Bronchial epithelial cell (primary cell): ENCODE measurements around the gene TJP2. TPM values are rescaled to one million over a fixed set of nuclear protein-coding genes. Genes with fewer than 3 reads are reported as not detected.

Source experiments
- DNase-seq: peaks from one replicate; pipeline ENCODE4 v3.0.0-alpha.2; 2010; ENCODE audit warnings: low read depth
- FAIRE-seq: peaks from 2 replicates; lab custom pipeline; 2011; peaks lifted over from hg19 to GRCh38; lab: Jason Lieb, UNC
- H3K27me3 ChIP-seq: 2 replicates; pipeline ENCODE4 v1.5.1; 2011; ENCODE audit warnings: low read length; ENCODE audit not compliant: control insufficient read depth, insufficient read depth
- H3K36me3 ChIP-seq: 2 replicates; pipeline ENCODE4 v1.5.1; 2011; ENCODE audit warnings: low read length; ENCODE audit not compliant: control insufficient read depth, insufficient read depth
- H3K4me3 ChIP-seq: 2 replicates; pipeline ENCODE4 v1.5.1; 2011; ENCODE audit warnings: mild to moderate bottlenecking, low read depth, low read length, control low read depth
- total RNA-seq: library from RNA; depleted of rRNA; stranded (reverse); fragments of >200 nt; gene quantifications from 2 replicates; pipeline ENCODE4 v1.2.1, GENCODE V29; 2014
- TF ChIP-seq, protein P1 (sequence below): IDR thresholded peaks from 2 replicates; pipeline ENCODE4 v1.5.1; 2011; ENCODE audit warnings: mild to moderate bottlenecking, moderate library complexity, low read length, control low read depth, inconsistent platforms; ENCODE audit not compliant: insufficient read depth, severe bottlenecking

The TJP2 gene
- total RNA-seq, 1 donor from 2014 or later: 80.3 TPM

DNA sequence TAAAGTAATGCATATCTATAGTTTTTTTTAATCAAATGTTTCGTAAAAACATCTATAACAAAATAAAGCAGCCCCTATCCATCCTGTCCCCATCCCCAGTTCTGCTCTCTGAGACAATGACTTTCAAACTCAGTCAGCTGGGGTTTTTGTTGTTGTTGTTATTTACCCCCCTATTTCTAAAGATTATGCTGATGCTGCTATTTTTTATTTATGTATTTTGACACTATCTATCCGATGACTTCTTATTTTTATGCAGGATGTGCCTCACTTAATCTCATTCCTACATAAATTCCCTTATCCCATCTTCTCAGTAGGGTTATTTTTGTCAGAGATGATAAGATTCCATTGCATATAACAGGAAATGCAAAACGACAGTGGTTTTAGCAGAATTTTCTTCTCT is 105.7 kb downstream of the TJP2 start:
- DNase-seq (no peak), FAIRE-seq (no peak)
- no peaks in the 10 kb centered on the region for H3K36me3 ChIP-seq
- no peaks in the 10 kb centered on the region for H3K27me3 ChIP-seq
- H3K4me3 ChIP-seq: no peak overlapping the region
- TF ChIP-seq, protein P1, sequence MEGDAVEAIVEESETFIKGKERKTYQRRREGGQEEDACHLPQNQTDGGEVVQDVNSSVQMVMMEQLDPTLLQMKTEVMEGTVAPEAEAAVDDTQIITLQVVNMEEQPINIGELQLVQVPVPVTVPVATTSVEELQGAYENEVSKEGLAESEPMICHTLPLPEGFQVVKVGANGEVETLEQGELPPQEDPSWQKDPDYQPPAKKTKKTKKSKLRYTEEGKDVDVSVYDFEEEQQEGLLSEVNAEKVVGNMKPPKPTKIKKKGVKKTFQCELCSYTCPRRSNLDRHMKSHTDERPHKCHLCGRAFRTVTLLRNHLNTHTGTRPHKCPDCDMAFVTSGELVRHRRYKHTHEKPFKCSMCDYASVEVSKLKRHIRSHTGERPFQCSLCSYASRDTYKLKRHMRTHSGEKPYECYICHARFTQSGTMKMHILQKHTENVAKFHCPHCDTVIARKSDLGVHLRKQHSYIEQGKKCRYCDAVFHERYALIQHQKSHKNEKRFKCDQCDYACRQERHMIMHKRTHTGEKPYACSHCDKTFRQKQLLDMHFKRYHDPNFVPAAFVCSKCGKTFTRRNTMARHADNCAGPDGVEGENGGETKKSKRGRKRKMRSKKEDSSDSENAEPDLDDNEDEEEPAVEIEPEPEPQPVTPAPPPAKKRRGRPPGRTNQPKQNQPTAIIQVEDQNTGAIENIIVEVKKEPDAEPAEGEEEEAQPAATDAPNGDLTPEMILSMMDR: no peak

DNA sequence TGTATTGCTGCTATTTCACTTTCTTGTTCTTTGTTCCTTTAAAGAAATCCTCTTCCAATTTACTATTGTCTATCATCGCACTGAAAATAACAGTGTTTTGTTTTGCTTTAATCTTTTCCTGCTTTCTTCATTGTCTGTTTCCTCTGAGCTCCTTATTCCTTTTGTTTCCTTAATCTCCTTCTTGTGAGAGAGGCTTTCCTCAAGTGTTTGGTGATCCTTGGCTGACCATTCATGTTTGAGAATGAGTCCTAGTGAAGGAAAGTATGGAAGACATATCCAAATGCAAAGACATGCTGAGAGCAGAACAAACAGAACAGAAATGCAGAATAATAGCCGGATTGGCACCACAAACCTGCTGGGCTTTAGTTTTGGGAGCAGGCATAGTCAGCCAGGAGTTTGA is 108.9 kb downstream of the TJP2 start:
- TF ChIP-seq, protein P1: no peak
- H3K4me3 ChIP-seq: no peak overlapping the region
- no peak for DNase-seq
- H3K36me3 ChIP-seq: no peaks in the 10 kb centered on the region
- H3K27me3 ChIP-seq: no peaks in the 10 kb centered on the region
- no peak for FAIRE-seq

DNA sequence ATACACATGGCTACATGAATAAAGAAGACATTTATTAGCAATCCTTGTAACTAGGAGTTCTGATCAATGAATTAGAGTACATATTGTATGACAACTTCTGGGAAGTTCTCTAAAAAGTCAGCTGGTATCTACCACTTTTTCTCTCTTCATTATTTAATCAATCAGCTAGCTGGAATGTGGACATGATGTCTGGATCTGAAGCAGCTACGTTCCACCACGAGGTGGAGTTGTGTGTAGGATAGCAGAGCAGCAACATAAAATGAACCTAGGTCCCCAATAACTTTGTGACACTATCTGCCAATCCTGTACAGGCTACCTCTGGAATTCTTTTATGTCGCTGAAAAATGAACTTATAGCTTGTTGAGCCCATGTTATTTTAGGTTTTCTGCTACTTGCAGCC is 118.0 kb downstream of the TJP2 start:
- no peak for DNase-seq
- TF ChIP-seq, protein P1: no peak
- no peak overlapping the region for H3K4me3 ChIP-seq
- FAIRE-seq: no peak
- no peaks in the 10 kb centered on the region for H3K27me3 ChIP-seq
- H3K36me3 ChIP-seq: no peaks in the 10 kb centered on the region

DNA sequence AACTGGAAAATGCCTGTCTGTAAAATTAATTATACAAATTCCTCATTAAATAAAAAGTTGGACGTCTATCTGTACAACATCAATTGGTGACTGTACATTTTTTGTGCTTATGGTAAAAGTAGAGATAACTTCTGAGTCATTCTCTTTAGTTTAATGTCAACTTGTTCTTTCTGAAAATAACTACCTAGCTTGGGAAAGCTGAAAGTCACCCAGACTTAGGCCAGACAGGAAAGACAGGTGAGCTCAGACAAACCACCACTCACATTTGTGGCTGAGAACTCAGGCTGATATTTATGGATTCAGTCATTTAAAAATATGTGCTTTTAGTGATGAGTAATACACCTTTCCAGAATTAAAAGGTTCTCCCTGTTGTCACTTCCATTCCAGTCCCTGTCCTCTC is 119.1 kb downstream of the TJP2 start:
- DNase-seq (peak; percentile 29), FAIRE-seq (no peak)
- H3K36me3 ChIP-seq: no peaks in the 10 kb centered on the region
- TF ChIP-seq, protein P1: no peak
- no peak overlapping the region for H3K4me3 ChIP-seq
- H3K27me3 ChIP-seq: no peaks in the 10 kb centered on the region

DNA sequence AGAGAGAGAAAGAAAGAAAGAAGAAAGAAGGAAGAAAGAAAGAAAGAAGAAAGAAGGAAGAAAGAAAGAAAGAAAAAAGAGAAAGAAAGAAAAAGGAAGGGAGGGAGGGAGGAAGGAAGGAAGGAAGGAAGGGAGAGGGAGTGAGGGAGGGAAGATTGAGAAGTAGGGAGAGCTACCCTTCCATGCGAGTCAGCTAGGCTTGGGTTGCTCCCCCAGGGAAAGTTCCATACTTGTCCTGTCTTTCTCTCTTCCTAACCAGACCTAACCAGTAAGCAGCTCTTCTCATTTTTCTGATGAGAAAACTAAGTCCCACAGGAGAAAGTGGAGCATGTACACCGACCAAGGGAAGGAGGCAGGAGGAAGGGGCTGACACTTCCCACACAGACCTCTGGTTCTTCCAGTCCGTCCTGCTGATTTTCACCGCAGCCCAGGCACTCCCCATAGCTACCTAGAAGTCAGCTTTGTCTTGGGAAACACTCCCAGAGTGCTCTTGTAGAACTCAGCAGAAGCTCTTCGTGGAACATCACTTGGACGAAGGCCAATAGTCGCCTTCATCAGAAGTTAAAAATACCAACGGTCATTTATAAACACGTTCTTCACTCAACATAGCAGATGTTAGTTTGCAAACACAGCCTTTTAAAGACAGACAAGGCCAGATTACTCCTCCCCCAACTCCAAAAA is 121.9 kb downstream of the TJP2 start:
- H3K27me3 ChIP-seq: no peaks in the 10 kb centered on the region
- no peaks in the 10 kb centered on the region for H3K36me3 ChIP-seq
- no peak overlapping the region for H3K4me3 ChIP-seq
- FAIRE-seq (no peak), DNase-seq (no peak)
- TF ChIP-seq, protein P1: no peak
